Mucosa of rectum (tissue), 2 donors: ENCODE measurements around the gene CRYGD.
"Not testable (repeated sequence)": the region's sequence is repeated elsewhere in the genome, so short reads cannot be mapped to it uniquely, and the experiment has no call there.

Experiments used
- H3K27ac ChIP-seq, 2 donors: one replicate each; pipeline ENCODE4 v1.7.0; 2013; ENCODE audit warnings: inconsistent platforms in 2 of 2, low read depth in 2 of 2, low read length in 2 of 2
- H3K27me3 ChIP-seq, 2 donors: one replicate each; pipeline ENCODE4 v1.7.0; 2013; ENCODE audit warnings: low read length in 2 of 2; ENCODE audit not compliant: control insufficient read depth in 2 of 2, insufficient read depth in 2 of 2
- H3K36me3 ChIP-seq, 2 donors: one replicate each; pipeline ENCODE4 v1.7.0; 2013; ENCODE audit warnings: low read length in 2 of 2; ENCODE audit not compliant: control insufficient read depth in 2 of 2, insufficient read depth in 2 of 2
- H3K4me1 ChIP-seq, 2 donors: one replicate each; pipeline ENCODE4 v1.7.0; 2013; ENCODE audit warnings: low read length in 2 of 2, mild to moderate bottlenecking in 1 of 2; ENCODE audit not compliant: control insufficient read depth in 2 of 2, insufficient read depth in 2 of 2
- H3K4me3 ChIP-seq, 2 donors: one replicate each; pipeline ENCODE4 v1.7.0; 2013; ENCODE audit warnings: low read length in 2 of 2
- H3K9ac ChIP-seq, 2 donors: one replicate each; pipeline ENCODE4 v1.7.0; 2013; ENCODE audit warnings: low read length in 2 of 2, low read depth in 1 of 2, mild to moderate bottlenecking in 1 of 2
- H3K9me3 ChIP-seq, 2 donors: one replicate each; pipeline ENCODE4 v1.7.0; 2013; ENCODE audit warnings: low read length in 2 of 2; ENCODE audit not compliant: control insufficient read depth in 2 of 2
- donor health status: healthy.
- donor health status: Normal muscosa, but diverticular disease.

The CRYGD gene

GRCh38 chr2:208124013-208124715 lies at the start of gene CRYGD:
Gene CRYGD (minus strand): TSS chr2:208124524. CDS start chr2:208124473, 51 bp downstream.
- H3K9me3 ChIP-seq, H3K36me3 ChIP-seq, H3K27ac ChIP-seq, H3K4me3 ChIP-seq, H3K27me3 ChIP-seq, H3K4me1 ChIP-seq, H3K9ac ChIP-seq: not testable (repeated sequence)

- Histone ChIP-seq H3K4me1 (no peaks in the 10 kb centered on the region), H3K36me3 (no peaks in the 10 kb centered on the region), H3K9ac (no peak overlapping the region), H3K27ac (no peak overlapping the region), H3K9me3 (no peaks in the 10 kb centered on the region), H3K27me3 (no peaks in the 10 kb centered on the region), H3K4me3 (no peak overlapping the region)
Measured at GRCh38 chr2:208172125-208172524, 47.8 kb upstream of the CRYGD start.

GRCh38 chr2:208164951-208165755 lies 40.8 kb upstream of the CRYGD start:
- Histone ChIP-seq H3K27me3 (no peaks in the 10 kb centered on the region), H3K36me3 (no peaks in the 10 kb centered on the region), H3K9ac (no peak overlapping the region)

GRCh38 chr2:208163489-208163888 lies 39.2 kb upstream of the CRYGD start, which contains the start of gene CRYGA:
Gene CRYGA (minus strand): TSS chr2:208163589. CDS start chr2:208163556, 33 bp downstream.
- no peaks in the 10 kb centered on the region for H3K36me3 ChIP-seq
- H3K9ac ChIP-seq = no peak within 1 kb of the TSS
- H3K4me1 ChIP-seq = no peaks in the 10 kb centered on the region
- H3K9me3 ChIP-seq = no peaks in the 10 kb centered on the region
- H3K27ac ChIP-seq = no peak within 1 kb of the TSS
- no peak within 1 kb of the TSS for H3K4me3 ChIP-seq
- no peaks in the 10 kb centered on the region for H3K27me3 ChIP-seq

More at GRCh38 chr2:208164951-208165755, 40.8 kb upstream of the CRYGD start:
- H3K4me3 ChIP-seq = no peak overlapping the region
- H3K27ac ChIP-seq = no peak overlapping the region
- H3K9me3 ChIP-seq = no peaks in the 10 kb centered on the region
- H3K4me1 ChIP-seq = no peaks in the 10 kb centered on the region

- Histone ChIP-seq H3K4me1 (no peaks in the 10 kb centered on the region), H3K27me3 (no peaks in the 10 kb centered on the region), H3K36me3 (no peaks in the 10 kb centered on the region), H3K9ac (no peak overlapping the region), H3K9me3 (no peaks in the 10 kb centered on the region), H3K27ac (no peak overlapping the region), H3K4me3 (no peak overlapping the region)
Measured at GRCh38 chr2:208156439-208156838, 32.1 kb upstream of the CRYGD start.

GRCh38 chr2:208153156-208153555 lies 28.8 kb upstream of the CRYGD start:
- H3K36me3 ChIP-seq = no peaks in the 10 kb centered on the region
- H3K9me3 ChIP-seq = no peaks in the 10 kb centered on the region
- H3K4me1 ChIP-seq = no peaks in the 10 kb centered on the region
- H3K9ac ChIP-seq = no peak overlapping the region
- no peak overlapping the region for H3K4me3 ChIP-seq
- no peak overlapping the region for H3K27ac ChIP-seq
- H3K27me3 ChIP-seq = no peaks in the 10 kb centered on the region

GRCh38 chr2:208150956-208151355 lies 26.6 kb upstream of the CRYGD start:
- Histone ChIP-seq H3K36me3 (no peaks in the 10 kb centered on the region), H3K9ac (no peak overlapping the region), H3K27me3 (no peaks in the 10 kb centered on the region), H3K4me1 (no peaks in the 10 kb centered on the region), H3K9me3 (no peaks in the 10 kb centered on the region), H3K4me3 (no peak overlapping the region), H3K27ac (no peak overlapping the region)

- Histone ChIP-seq H3K36me3 (no peaks in the 10 kb centered on the region), H3K4me3 (no peak overlapping the region), H3K27me3 (no peaks in the 10 kb centered on the region), H3K27ac (no peak overlapping the region), H3K9me3 (no peaks in the 10 kb centered on the region), H3K4me1 (no peaks in the 10 kb centered on the region), H3K9ac (no peak overlapping the region)
Measured at GRCh38 chr2:208150094-208150493, 25.8 kb upstream of the CRYGD start.

GRCh38 chr2:208148803-208149202 lies 24.5 kb upstream of the CRYGD start:
- Histone ChIP-seq H3K4me1 (no peaks in the 10 kb centered on the region), H3K36me3 (no peaks in the 10 kb centered on the region)

GRCh38 chr2:208147759-208148158 lies 23.4 kb upstream of the CRYGD start:
- H3K27me3 ChIP-seq = no peaks in the 10 kb centered on the region

More at GRCh38 chr2:208148803-208149202, 24.5 kb upstream of the CRYGD start:
- Histone ChIP-seq H3K9ac (no peak overlapping the region), H3K9me3 (no peaks in the 10 kb centered on the region), H3K4me3 (no peak overlapping the region), H3K27ac (no peak overlapping the region), H3K27me3 (no peaks in the 10 kb centered on the region)

More at GRCh38 chr2:208147759-208148158, 23.4 kb upstream of the CRYGD start:
- Histone ChIP-seq H3K4me1 (no peaks in the 10 kb centered on the region), H3K36me3 (no peaks in the 10 kb centered on the region), H3K9me3 (no peaks in the 10 kb centered on the region), H3K9ac (no peak overlapping the region), H3K4me3 (no peak overlapping the region), H3K27ac (no peak overlapping the region)
